Fibroblast of peridontal ligament (primary cell): ENCODE results near the gene UBE3B.
A peak's percentile ranks its signal among the peaks of the same experiment; 100 is the strongest.
"Not testable (repeated sequence)": the region's sequence is repeated elsewhere in the genome, so short reads cannot be mapped to it uniquely, and the experiment has no call there.

ENCODE experiments used
- DNase-seq: peaks from one replicate; pipeline ENCODE4 v3.0.0-alpha.2; 2010; ENCODE audit errors: extremely low read depth

The UBE3B gene

GRCh38 chr12:109477185-109477962 is at the start of gene UBE3B, which contains the start of gene KCTD10:
TSS of gene UBE3B (plus strand) at chr12:109477634. CDS start at chr12:109483552, 5,918 bp downstream.
TSS of gene KCTD10 (minus strand) at chr12:109477300. CDS start at chr12:109477262, 38 bp downstream.
- peak; percentile 91 for DNase-seq

GRCh38 chr12:109428037-109428629 is 49.3 kb upstream of the UBE3B start:
- peak; percentile 84 for DNase-seq

- DNase-seq: not testable (repeated sequence)
Measured at GRCh38 chr12:109428804-109429203, 48.6 kb upstream of the UBE3B start.

- DNase-seq: no peak
Measured at GRCh38 chr12:109430244-109430643, 47.2 kb upstream of the UBE3B start.

- DNase-seq: no peak
Measured at GRCh38 chr12:109432431-109432830, 45.0 kb upstream of the UBE3B start.

- DNase-seq: peak; percentile 78
Measured at GRCh38 chr12:109432842-109433304, 44.6 kb upstream of the UBE3B start.

- DNase-seq: no peak
Measured at GRCh38 chr12:109433618-109434017, 43.8 kb upstream of the UBE3B start.

GRCh38 chr12:109434582-109434981 is 42.9 kb upstream of the UBE3B start:
- DNase-seq: no peak

- no peak for DNase-seq
Measured at GRCh38 chr12:109435428-109436187, 41.8 kb upstream of the UBE3B start.

GRCh38 chr12:109436188-109436560 is 41.3 kb upstream of the UBE3B start:
- DNase-seq: no peak

GRCh38 chr12:109439181-109439580 is 38.3 kb upstream of the UBE3B start:
- no peak for DNase-seq

GRCh38 chr12:109439951-109440350 is 37.5 kb upstream of the UBE3B start:
- DNase-seq: not testable (repeated sequence)

GRCh38 chr12:109440851-109441490 is 36.5 kb upstream of the UBE3B start:
- DNase-seq: no peak

- no peak for DNase-seq
Measured at GRCh38 chr12:109443794-109444193, 33.6 kb upstream of the UBE3B start.

- DNase-seq: no peak
Measured at GRCh38 chr12:109444259-109444658, 33.2 kb upstream of the UBE3B start.

GRCh38 chr12:109445191-109445609 is 32.2 kb upstream of the UBE3B start:
- peak; percentile 89 for DNase-seq

GRCh38 chr12:109446869-109447268 is 30.6 kb upstream of the UBE3B start:
- DNase-seq: no peak

GRCh38 chr12:109447482-109447881 is 30.0 kb upstream of the UBE3B start:
- no peak for DNase-seq

- no peak for DNase-seq
Measured at GRCh38 chr12:109448272-109448671, 29.2 kb upstream of the UBE3B start.

- DNase-seq: no peak
Measured at GRCh38 chr12:109448707-109449390, 28.6 kb upstream of the UBE3B start.

GRCh38 chr12:109449845-109450532 is 27.4 kb upstream of the UBE3B start:
- no peak for DNase-seq
